ENCODE results near the gene PDIA5.

The PDIA5 gene

GRCh38 chr3:123169492-123169929 is 102.7 kb downstream of the PDIA5 start:
- DNase-seq (ENCODE audit: low read depth), result no peak

GRCh38 chr3:123169930-123170329 is 103.1 kb downstream of the PDIA5 start:
- no peak for DNase-seq (ENCODE audit: low read depth)

DNA sequence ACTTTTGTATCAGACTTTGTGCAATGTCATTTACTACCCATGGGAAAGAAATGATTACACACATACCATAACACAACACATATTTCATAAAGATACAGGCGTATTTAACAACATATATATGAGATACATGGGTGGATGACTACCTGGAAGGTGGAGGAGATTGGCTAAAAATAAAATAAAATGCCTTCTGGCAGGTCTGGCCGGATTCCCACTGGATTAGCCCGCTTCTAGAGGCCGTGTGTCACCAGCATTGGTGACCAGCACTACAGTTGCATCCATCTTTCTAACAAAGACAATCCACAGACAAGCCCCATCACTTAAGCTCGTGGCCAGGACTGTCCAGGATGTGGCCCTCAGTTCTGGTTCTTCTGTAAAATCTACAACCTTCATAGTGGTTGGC is 114.0 kb downstream of the PDIA5 start:
- DNase-seq (ENCODE audit: low read depth), result no peak

DNA sequence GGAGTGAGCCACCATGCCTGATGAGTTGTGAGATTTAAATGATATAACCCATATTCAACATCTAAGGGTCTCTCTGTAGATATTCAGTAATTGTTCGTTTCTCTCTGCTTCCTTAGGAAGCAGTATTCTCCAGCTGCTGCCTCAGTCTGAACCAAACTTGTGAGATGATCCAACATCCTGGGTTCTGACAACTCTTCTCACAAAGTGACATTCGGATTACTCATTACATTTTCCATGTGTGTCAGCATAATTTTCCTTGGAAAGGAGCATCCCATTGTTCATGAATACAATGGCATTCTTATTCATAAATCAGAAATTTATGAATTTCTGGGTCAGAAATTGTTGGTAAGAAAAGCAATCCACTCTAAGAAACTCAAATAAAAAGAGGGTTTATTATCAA is 119.9 kb downstream of the PDIA5 start:
- DNase-seq (ENCODE audit: low read depth), result no peak

DNA sequence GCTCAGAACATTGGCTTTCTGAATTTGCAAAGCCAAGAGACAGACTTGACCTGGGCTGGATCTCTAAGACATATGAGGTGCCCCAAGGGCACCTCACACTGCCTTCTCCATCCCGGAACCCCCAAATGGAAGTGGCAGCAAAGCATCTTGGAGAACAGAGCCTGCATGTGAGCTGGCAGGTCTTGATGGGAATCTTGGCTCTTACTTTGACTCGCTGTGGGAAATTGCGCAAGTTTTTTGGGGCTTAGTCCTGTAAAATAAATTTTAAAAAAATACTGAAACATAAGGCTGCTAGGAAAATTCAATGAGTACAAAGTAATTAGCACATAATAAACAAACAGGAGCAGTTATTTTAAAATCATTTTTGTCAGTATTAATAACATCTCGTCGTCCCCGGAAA is 121.2 kb downstream of the PDIA5 start:
- no peak for DNase-seq (ENCODE audit: low read depth)

GRCh38 chr3:123193448-123194101 is 126.8 kb downstream of the PDIA5 start:
- DNase-seq (ENCODE audit: low read depth), result no peak

GRCh38 chr3:123194552-123194951 is 127.7 kb downstream of the PDIA5 start:
- DNase-seq (ENCODE audit: low read depth), result no peak

- no peak for DNase-seq (ENCODE audit: low read depth)
Observed at GRCh38 chr3:123198372-123198771, 131.5 kb downstream of the PDIA5 start.

GRCh38 chr3:123201223-123201556 is 134.4 kb downstream of the PDIA5 start:
- DNase-seq (ENCODE audit: low read depth), result no peak

GRCh38 chr3:123201557-123202427 is 135.0 kb downstream of the PDIA5 start, which contains the start of gene SEC22A:
Gene SEC22A, plus strand, starts transcription at chr3:123201943. Its CDS starts 7,275 bp downstream, at chr3:123209218.
- DNase-seq (ENCODE audit: low read depth), result peak; percentile 90

DNA sequence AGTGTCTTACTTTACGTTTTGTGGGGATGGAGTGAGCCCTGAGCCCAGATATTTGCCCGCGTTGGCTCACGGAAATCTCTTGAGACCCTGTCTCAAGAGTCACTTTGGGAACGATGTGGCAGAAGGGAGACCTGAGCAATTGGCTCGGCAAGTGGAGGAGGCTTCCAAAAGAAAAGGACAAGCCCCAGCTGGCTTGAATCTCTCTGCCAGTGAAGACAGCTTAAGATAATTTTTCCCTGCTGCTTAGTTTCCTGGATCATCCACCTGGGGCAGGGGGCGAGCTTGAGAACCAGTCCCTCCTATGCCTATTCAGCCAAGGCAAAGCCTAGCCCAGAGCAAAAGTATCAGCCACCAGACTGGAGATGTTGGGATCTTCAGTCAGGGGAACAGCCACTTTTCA is 135.6 kb downstream of the PDIA5 start:
- DNase-seq (ENCODE audit: low read depth), result no peak

All from activated gamma-delta T cell treated with anti-CD3 and anti-CD28 coated beads, Interleukin-2, amount 50 U/mL, for 16 hours (primary cell).